Activated CD8-positive, alpha-beta memory T cell treated with anti-CD3 and anti-CD28 coated beads for 48 hours (primary cell): ENCODE measurements around the gene POC1A.

ENCODE experiments used
- DNase-seq, 3 experiments: peaks; one replicate each; pipeline ENCODE4 v3.0.0-alpha.2; 2020; ENCODE audit warnings: low read depth in 2 of 3, low spot score in 2 of 3

The POC1A gene

DNA sequence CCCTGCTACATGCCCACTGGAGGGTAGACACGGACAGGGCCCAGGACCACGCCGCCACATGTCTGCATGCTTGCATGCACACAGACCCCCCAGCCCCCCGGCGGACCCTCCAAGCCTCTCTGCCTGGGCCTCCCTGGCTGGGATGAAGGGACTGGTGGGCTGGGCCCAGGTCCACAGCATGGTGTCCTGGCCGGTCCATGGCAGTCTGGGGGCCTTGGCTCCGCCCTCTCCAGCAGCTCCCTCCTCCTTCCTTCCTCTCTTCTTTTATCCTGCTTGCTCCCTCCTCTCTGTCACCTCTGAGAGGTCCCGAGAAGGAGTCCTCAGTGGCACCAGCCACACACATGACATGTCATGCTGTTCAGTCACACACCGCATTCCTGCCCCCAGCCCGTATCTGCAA, 122.3 kb downstream of the POC1A start:
- no peak for DNase-seq

DNA sequence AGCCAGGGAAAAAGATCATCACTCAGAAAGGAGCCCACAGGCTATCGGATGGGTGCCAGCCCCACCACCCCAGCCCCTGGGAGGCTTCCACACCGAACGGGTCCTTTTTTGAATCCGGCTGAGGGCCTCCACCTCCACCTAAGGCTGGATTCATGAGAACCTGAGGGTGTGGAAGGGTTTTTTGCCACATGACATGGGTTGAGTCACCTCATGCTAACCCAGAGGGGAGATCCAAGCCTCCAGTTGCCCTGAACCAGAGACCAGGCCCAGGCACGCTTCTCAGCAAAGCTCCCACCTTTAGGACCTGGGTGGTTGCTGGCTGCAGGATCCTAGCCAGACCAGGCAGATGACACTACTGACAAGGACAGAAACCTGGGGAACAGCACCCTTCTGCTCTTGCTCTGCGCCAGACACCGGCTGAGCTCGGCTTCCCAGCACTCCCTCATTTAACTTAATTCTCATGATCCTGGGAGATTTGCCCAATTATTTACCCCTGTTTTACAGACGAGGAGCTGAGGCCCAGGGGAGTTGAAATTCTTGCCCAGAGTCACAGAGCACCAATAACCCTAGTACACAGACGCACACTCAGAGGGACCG, 123.4 kb downstream of the POC1A start:
- no peak for DNase-seq

GRCh38 chr3:52029535-52029934, 124.7 kb downstream of the POC1A start:
- no peak for DNase-seq

- DNase-seq, result no peak
Measured at GRCh38 chr3:52029053-52029452, 125.2 kb downstream of the POC1A start.

- DNase-seq, result no peak
Measured at GRCh38 chr3:52028572-52028971, 125.7 kb downstream of the POC1A start.

GRCh38 chr3:52026041-52026440, 128.2 kb downstream of the POC1A start:
- no peak for DNase-seq

GRCh38 chr3:52025453-52025852, 128.8 kb downstream of the POC1A start:
- no peak for DNase-seq
